Neural crest cell (in vitro differentiated cells): ENCODE measurements around the gene FSIP1. TPM values are rescaled to one million over a fixed set of nuclear protein-coding genes. Genes with fewer than 3 reads are reported as not detected.

ENCODE experiments used
- DNase-seq: peaks from one replicate; pipeline ENCODE4 v3.0.0; 2021; ENCODE audit warnings: low read depth, mixed read lengths, low spot score
- H3K27ac Mint-ChIP-seq: one replicate; pipeline ENCODE4 v1.8.0; 2021; ENCODE audit warnings: mild to moderate bottlenecking, mixed read lengths; ENCODE audit not compliant: unreplicated experiment
- H3K27me3 Mint-ChIP-seq: 2 replicates; pipeline ENCODE4 v1.8.0; 2021; ENCODE audit warnings: low read depth, mild to moderate bottlenecking, mixed read lengths
- H3K36me3 Mint-ChIP-seq: 2 replicates; pipeline ENCODE4 v1.8.0; 2021; ENCODE audit warnings: low read depth, mild to moderate bottlenecking, mixed read lengths
- H3K4me1 Mint-ChIP-seq: 2 replicates; pipeline ENCODE4 v1.8.0; 2021; ENCODE audit warnings: mixed read lengths
- H3K4me3 Mint-ChIP-seq: one replicate; pipeline ENCODE4 v1.8.0; 2021; ENCODE audit warnings: mild to moderate bottlenecking, mixed read lengths
- H3K9me3 Mint-ChIP-seq: 2 replicates; pipeline ENCODE4 v1.8.0; 2021; ENCODE audit warnings: mixed read lengths
- CTCF ChIP-seq: fragments of 200-600 bp; sonication (generic); conservative IDR thresholded peaks from 2 replicates; pipeline ENCODE4 v1.5.0; 2021; ENCODE audit warnings: antibody characterized with exemption, mild to moderate bottlenecking
- total RNA-seq: library from RNA; stranded (reverse); gene quantifications from 2 replicates; pipeline ENCODE4 v1.2.1, GENCODE V29; 2021

FSIP1 gene
- total RNA-seq, 1 donor from 2014 or later: 8.1 TPM

- Mint-ChIP-seq H3K4me1 (peaks cover 44% of the 10 kb centered on the region), H3K36me3 (peaks cover 3% of the 10 kb centered on the region), H3K4me3 (peak overlapping the region; percentile 71), H3K27me3 (no peaks in the 10 kb centered on the region), H3K27ac (peak overlapping the region; percentile 47), H3K9me3 (peaks cover 11% of the 10 kb centered on the region)
- DNase-seq: no peak
- no peak for TF ChIP-seq CTCF
Measured at GRCh38 chr15:39777496-39777895, 5.1 kb downstream of the FSIP1 start.

GRCh38 chr15:39776068-39776467 is 6.6 kb downstream of the FSIP1 start:
- no peak for TF ChIP-seq CTCF
- H3K9me3 Mint-ChIP-seq: peaks cover 6% of the 10 kb centered on the region
- no peak overlapping the region for H3K27ac Mint-ChIP-seq
- no peak for DNase-seq
- no peak overlapping the region for H3K4me3 Mint-ChIP-seq
- H3K4me1 Mint-ChIP-seq: peaks cover 47% of the 10 kb centered on the region
- no peaks in the 10 kb centered on the region for H3K27me3 Mint-ChIP-seq
- peaks cover 3% of the 10 kb centered on the region for H3K36me3 Mint-ChIP-seq

GRCh38 chr15:39774688-39775267 is 7.9 kb downstream of the FSIP1 start:
- no peak for TF ChIP-seq CTCF
- H3K4me1 Mint-ChIP-seq: peaks cover 48% of the 10 kb centered on the region
- peaks cover 3% of the 10 kb centered on the region for H3K9me3 Mint-ChIP-seq
- DNase-seq: no peak
- no peak overlapping the region for H3K27ac Mint-ChIP-seq
- H3K27me3 Mint-ChIP-seq: no peaks in the 10 kb centered on the region
- H3K36me3 Mint-ChIP-seq: peaks cover 3% of the 10 kb centered on the region
- no peak overlapping the region for H3K4me3 Mint-ChIP-seq

- H3K4me1 Mint-ChIP-seq: peaks cover 25% of the 10 kb centered on the region
- no peak for DNase-seq
- H3K4me3 Mint-ChIP-seq: no peak overlapping the region
- TF ChIP-seq CTCF: no peak
- H3K36me3 Mint-ChIP-seq: peaks cover 17% of the 10 kb centered on the region
- H3K9me3 Mint-ChIP-seq: no peaks in the 10 kb centered on the region
- H3K27ac Mint-ChIP-seq: peak overlapping the region; percentile 35
- no peaks in the 10 kb centered on the region for H3K27me3 Mint-ChIP-seq
Measured at GRCh38 chr15:39770748-39771689, 11.6 kb downstream of the FSIP1 start.

GRCh38 chr15:39767921-39768320 is 14.7 kb downstream of the FSIP1 start:
- Mint-ChIP-seq H3K36me3 (peaks cover 26% of the 10 kb centered on the region), H3K27me3 (no peaks in the 10 kb centered on the region), H3K27ac (no peak overlapping the region), H3K9me3 (no peaks in the 10 kb centered on the region), H3K4me3 (no peak overlapping the region), H3K4me1 (peaks cover 19% of the 10 kb centered on the region)
- TF ChIP-seq CTCF: no peak
- DNase-seq: no peak
